GM19324 (cell line): Measurements from ENCODE around the gene BRK1.
"Not testable (repeated sequence)": the region's sequence is repeated elsewhere in the genome, so short reads cannot be mapped to it uniquely, and the experiment has no call there.

ENCODE experiments used
- ATAC-seq: cut with Tn5 transposase; IDR thresholded peaks from one replicate; pipeline ENCODE4 v1.9.1; 2021; ENCODE audit warnings: mild to moderate bottlenecking, moderate library complexity; ENCODE audit not compliant: unreplicated experiment, low FRiP score

The BRK1 gene

DNA sequence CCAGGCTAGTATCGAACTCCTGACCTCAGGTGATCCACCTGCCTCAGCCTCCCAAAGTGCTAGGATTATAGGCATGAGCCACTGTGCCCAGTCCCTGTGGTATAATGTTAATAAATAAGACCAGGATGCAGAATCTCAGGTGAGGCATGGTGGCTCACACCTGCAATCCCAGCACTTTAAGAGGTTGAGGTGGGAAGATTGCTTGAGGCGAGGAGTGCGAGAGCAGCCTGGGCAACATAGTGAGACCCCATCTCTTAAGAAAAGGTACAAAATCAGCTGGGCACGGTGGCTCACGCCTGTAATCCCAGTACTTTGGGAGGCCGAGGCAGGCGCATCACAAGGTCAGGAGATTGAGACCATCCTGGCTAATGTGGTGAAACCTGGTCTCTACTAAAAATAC lies 59.9 kb downstream of the BRK1 start:
- ATAC-seq = not testable (repeated sequence)

DNA sequence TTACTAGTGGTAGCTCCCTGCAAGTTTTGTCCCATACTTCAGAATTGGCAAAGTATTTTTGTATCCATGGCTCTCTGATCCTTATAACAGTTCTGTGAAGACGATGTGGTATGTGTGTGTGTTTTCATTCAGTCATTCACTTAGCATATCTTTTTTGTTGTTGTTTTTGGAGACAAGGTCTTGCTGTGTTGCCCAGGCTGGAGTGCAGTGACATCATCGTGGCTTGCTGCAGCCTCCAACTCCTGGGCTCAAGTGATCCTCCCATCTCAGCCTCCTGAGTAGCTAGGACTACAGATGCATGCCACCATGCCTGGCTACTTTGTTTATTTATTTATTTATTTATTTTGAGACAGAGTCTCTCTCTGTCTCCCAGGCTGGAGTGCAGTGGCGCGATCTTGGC lies 60.7 kb downstream of the BRK1 start:
- not testable (repeated sequence) for ATAC-seq
